Suprapubic skin (tissue), 4 donors: Measurements from ENCODE around the gene CAMTA1. TPM values are rescaled to one million over a fixed set of nuclear protein-coding genes. Genes with fewer than 3 reads are reported as not detected.

Experiments used
- DNase-seq, 2 donors: peaks; one replicate each; pipeline ENCODE4 v3.0.0-alpha.2; 2019; ENCODE audit warnings: low spot score in 2 of 2
- H3K27ac ChIP-seq: fragments of 200-600 bp; sonication (generic); one replicate; pipeline ENCODE4 v1.5.1; 2019
- H3K27me3 ChIP-seq: fragments of 200-600 bp; sonication (generic); one replicate; pipeline ENCODE4 v1.5.1; 2019
- H3K36me3 ChIP-seq: fragments of 200-600 bp; sonication (generic); one replicate; pipeline ENCODE4 v1.5.1; 2019
- H3K4me1 ChIP-seq: fragments of 200-600 bp; sonication (generic); one replicate; pipeline ENCODE4 v1.5.1; 2019
- H3K4me3 ChIP-seq: fragments of 200-600 bp; sonication (generic); one replicate; pipeline ENCODE4 v1.5.1; 2019; ENCODE audit warnings: mild to moderate bottlenecking
- H3K9me3 ChIP-seq: fragments of 200-600 bp; sonication (generic); one replicate; pipeline ENCODE4 v1.5.1; 2019
- CTCF ChIP-seq, 2 donors: fragments of 200-600 bp in 1 of 2; fragments of 450-650 bp in 1 of 2; sonication (generic) in 1 of 2; IDR thresholded peaks; one replicate each; pipeline ENCODE4 v1.5.1; 2016 to 2019; ENCODE audit warnings: antibody characterized with exemption in 2 of 2, mild to moderate bottlenecking in 1 of 2, moderate library complexity in 1 of 2
- EP300 ChIP-seq: sonication (generic); formaldehyde crosslinking; IDR thresholded peaks from one replicate; pipeline ENCODE4 v1.6.1; 2017; ENCODE audit warnings: antibody characterized with exemption
- POLR2A ChIP-seq, 2 donors: fragments of 450-650 bp; IDR thresholded peaks; one replicate each; pipeline ENCODE4 v1.6.1; 2017; ENCODE audit warnings: antibody characterized with exemption in 2 of 2, mild to moderate bottlenecking in 2 of 2, moderate library complexity in 2 of 2
- POLR2AphosphoS5 ChIP-seq, 3 donors: sonication (generic); formaldehyde crosslinking; IDR thresholded peaks; one replicate each; pipeline ENCODE4 v1.6.1; 2017; ENCODE audit warnings: antibody characterized with exemption in 3 of 3
- WGBS: methylation state at CpG from one replicate; pipeline ENCODE4 v1.1.5; 2018; 5-methylcytosine and 5-hydroxymethylcytosine counted together
- total RNA-seq, 4 donors: library from RNA; depleted of rRNA; stranded (reverse); fragments of >200 nt; gene quantifications; one replicate each; pipeline ENCODE4 v1.1.0, GENCODE V29; 2016

CAMTA1 gene
- total RNA-seq, 4 donors from 2014 or later = 40.4 to 54.1 (median 46.6) TPM

GRCh38 chr1:7632681-7633080, 847.4 kb downstream of the CAMTA1 start:
- DNase-seq = no peak
- Histone ChIP-seq H3K27ac (no peak overlapping the region), H3K27me3 (peaks cover 40% of the 10 kb centered on the region), H3K4me1 (no peaks in the 10 kb centered on the region), H3K9me3 (no peaks in the 10 kb centered on the region), H3K36me3 (no peaks in the 10 kb centered on the region), H3K4me3 (no peak overlapping the region)
- TF ChIP-seq CTCF (IDR thresholded peaks at IDR 0.05) = no peak
- no peak for TF ChIP-seq EP300
- no peak for TF ChIP-seq POLR2A (IDR thresholded peaks at IDR 0.05)
- no peak for TF ChIP-seq POLR2AphosphoS5 (IDR thresholded peaks at IDR 0.05)
- WGBS = 67% methylated on average over 2 of the region's 9 CpGs

GRCh38 chr1:7633506-7634245, 848.4 kb downstream of the CAMTA1 start:
- no peaks in the 10 kb centered on the region for H3K36me3 ChIP-seq
- TF ChIP-seq POLR2A (IDR thresholded peaks at IDR 0.05) (no peak), CTCF (IDR thresholded peaks at IDR 0.05) (no peak), EP300 (no peak), POLR2AphosphoS5 (IDR thresholded peaks at IDR 0.05) (no peak)
- no peaks in the 10 kb centered on the region for H3K9me3 ChIP-seq
- DNase-seq = no peak
- H3K4me1 ChIP-seq = no peaks in the 10 kb centered on the region
- WGBS = 72% methylated on average over 24 of the region's 25 CpGs
- peaks cover 37% of the 10 kb centered on the region for H3K27me3 ChIP-seq
- H3K4me3 ChIP-seq = no peak overlapping the region
- H3K27ac ChIP-seq = no peak overlapping the region

- Histone ChIP-seq H3K27ac (no peak overlapping the region), H3K27me3 (peaks cover 31% of the 10 kb centered on the region), H3K4me3 (no peak overlapping the region), H3K9me3 (no peaks in the 10 kb centered on the region), H3K36me3 (no peaks in the 10 kb centered on the region), H3K4me1 (no peaks in the 10 kb centered on the region)
- no peak for DNase-seq
- TF ChIP-seq POLR2AphosphoS5 (IDR thresholded peaks at IDR 0.05) (no peak), POLR2A (IDR thresholded peaks at IDR 0.05) (no peak), CTCF (IDR thresholded peaks at IDR 0.05) (no peak), EP300 (no peak)
- WGBS = 75% methylated on average over 13 of the region's 13 CpGs
These were observed 849.4 kb downstream of the CAMTA1 start for GRCh38 chr1:7634546-7635240.

GRCh38 chr1:7636795-7637526, 851.7 kb downstream of the CAMTA1 start:
- no peak for DNase-seq
- H3K9me3 ChIP-seq = no peaks in the 10 kb centered on the region
- no peak overlapping the region for H3K4me3 ChIP-seq
- H3K27ac ChIP-seq = no peak overlapping the region
- H3K36me3 ChIP-seq = no peaks in the 10 kb centered on the region
- H3K4me1 ChIP-seq = no peaks in the 10 kb centered on the region
- peaks cover 27% of the 10 kb centered on the region for H3K27me3 ChIP-seq
- no peak for TF ChIP-seq POLR2A (IDR thresholded peaks at IDR 0.05)
- no peak for TF ChIP-seq POLR2AphosphoS5 (IDR thresholded peaks at IDR 0.05)
- WGBS = 94% methylated on average over 11 of the region's 16 CpGs

GRCh38 chr1:7638078-7638477, 852.8 kb downstream of the CAMTA1 start:
- 79% methylated on average over 8 of the region's 8 CpGs for WGBS
- Histone ChIP-seq H3K36me3 (no peaks in the 10 kb centered on the region), H3K27me3 (peaks cover 15% of the 10 kb centered on the region), H3K4me3 (no peak overlapping the region), H3K27ac (no peak overlapping the region), H3K4me1 (no peaks in the 10 kb centered on the region), H3K9me3 (no peaks in the 10 kb centered on the region)
- no peak for DNase-seq
- TF ChIP-seq POLR2AphosphoS5 (IDR thresholded peaks at IDR 0.05) (no peak), CTCF (IDR thresholded peaks at IDR 0.05) (no peak)
